GM12878 (cell line): ENCODE data around the gene H2AZ1. TPM values are rescaled to one million over a fixed set of nuclear protein-coding genes. Genes with fewer than 3 reads are reported as not detected.

ENCODE experiments used
- ATAC-seq: fragments of 200-7000 bp; cut with Tn5 transposase; 3 replicates; pipeline ENCODE4 v1.9.1; 2020; ENCODE audit warnings: mild to moderate bottlenecking, moderate library complexity
- BruUV-seq: library from RNA; stranded (reverse); fragments of 400-500 nt; replicated peaks from 2 replicates; lab custom pipeline; 2021; lab: Mats Ljungman, UMichigan
- CTCF ChIA-PET: fragments of 300-600 bp; sonication (Branson Sonifier 250); formaldehyde crosslinking; extraction: SDS; loops from one replicate; lab custom pipeline; 2021; ENCODE audit warnings: inconsistent platforms; lab: Yijun Ruan, JAX
- POLR2A ChIA-PET: fragments of 350-600 bp; formaldehyde crosslinking; extraction: SDS; loops from one replicate; lab custom pipeline; 2021; ENCODE audit warnings: inconsistent platforms; lab: Charles Lee
- RAD21 ChIA-PET: fragments of 300-600 bp; sonication (Branson Sonifier 250); formaldehyde crosslinking; loops from one replicate; lab custom pipeline; 2023; ENCODE audit warnings: antibody characterized with exemption; ENCODE audit not compliant: unreplicated experiment; lab: Charles Lee
- SMC1A ChIA-PET: fragments of 300-600 bp; sonication (Branson Sonifier 250); formaldehyde crosslinking; loops from one replicate; lab custom pipeline; 2023; ENCODE audit not compliant: unreplicated experiment, uncharacterized antibody; lab: Charles Lee
- DNase-seq: peaks from one replicate; pipeline ENCODE4 v3.0.0-alpha.2; 2011; ENCODE audit warnings: low read depth, low spot score
- FAIRE-seq: peaks from 3 replicates; lab custom pipeline; 2011; peaks lifted over from hg19 to GRCh38; lab: Jason Lieb, UNC
- H2AFZ ChIP-seq: 2 replicates; pipeline ENCODE4 v1.6.0; 2011; ENCODE audit warnings: low read depth, low read length, control low read depth; ENCODE audit not compliant: control insufficient read depth
- H3K27ac ChIP-seq: 2 replicates; pipeline ENCODE4 v1.5.1; 2011; ENCODE audit warnings: control low read depth; ENCODE audit not compliant: control insufficient read depth, insufficient read depth
- H3K27me3 ChIP-seq, 2 experiments: replicated peaks in 1 of 2; 2 replicates each; pipeline versions ENCODE4 v1.6.0 to v1.6.1; 2011; ENCODE audit warnings: low read length in 1 of 2; ENCODE audit not compliant: control insufficient read depth in 2 of 2, insufficient read depth in 2 of 2
- H3K36me3 ChIP-seq, 2 experiments: 2 replicates each; pipeline ENCODE4 v1.5.1; 2011; ENCODE audit warnings: low read length in 1 of 2; ENCODE audit not compliant: control insufficient read depth in 2 of 2, insufficient read depth in 2 of 2
- H3K4me1 ChIP-seq: 2 replicates; pipeline ENCODE4 v1.6.1; 2011; ENCODE audit warnings: mild to moderate bottlenecking, low read length, moderate library complexity, mixed read lengths; ENCODE audit not compliant: control insufficient read depth, insufficient read depth
- H3K4me2 ChIP-seq: 2 replicates; pipeline ENCODE4 v1.6.0; 2011; ENCODE audit warnings: control low read depth; ENCODE audit not compliant: control insufficient read depth, insufficient read depth
- H3K4me3 ChIP-seq: fragments of 200-600 bp; sonication (generic); 2 replicates; pipeline ENCODE4 v1.5.1; 2016
- H3K79me2 ChIP-seq: 2 replicates; pipeline ENCODE4 v1.6.0; 2011; ENCODE audit warnings: low read length; ENCODE audit not compliant: control insufficient read depth, insufficient read depth
- H3K9ac ChIP-seq: 2 replicates; pipeline ENCODE4 v1.8.0; 2011; ENCODE audit warnings: low read length, control low read depth, mixed read lengths; ENCODE audit not compliant: control insufficient read depth, insufficient read depth
- H3K9me3 ChIP-seq: replicated peaks from 3 replicates; pipeline ENCODE4 v1.5.1; 2011; ENCODE audit warnings: mild to moderate bottlenecking, low read length; ENCODE audit not compliant: control insufficient read depth, insufficient read depth
- H4K20me1 ChIP-seq: 2 replicates; pipeline ENCODE4 v1.6.0; 2011; ENCODE audit not compliant: control insufficient read depth, insufficient read depth
- CBX5 ChIP-seq: sonication (generic); IDR thresholded peaks from 2 replicates; pipeline ENCODE4 v1.6.1; 2016; ENCODE audit warnings: low read depth, moderate library complexity, mild to moderate bottlenecking, inconsistent platforms
- CEBPB ChIP-seq, 2 experiments: fragments of 150-350 bp in 1 of 2; IDR thresholded peaks; 2 replicates each; pipeline ENCODE4 v1.6.1; 2012 to 2014; ENCODE audit warnings: low read depth in 2 of 2, low read length in 2 of 2, borderline replicate concordance in 1 of 2, inconsistent platforms in 1 of 2
- IKZF1 ChIP-seq: fragments of 450-650 bp; conservative IDR thresholded peaks from 2 replicates; pipeline ENCODE4 v1.6.1; 2017; ENCODE audit warnings: antibody characterized with exemption, mild to moderate bottlenecking
- NBN ChIP-seq: fragments of 450-650 bp; IDR thresholded peaks from 2 replicates; pipeline ENCODE4 v1.6.1; 2016
- PBX3 ChIP-seq: IDR thresholded peaks from 2 replicates; pipeline ENCODE4 v1.6.1; 2011; ENCODE audit warnings: mild to moderate bottlenecking, low read depth, low read length, moderate library complexity; ENCODE audit not compliant: insufficient replicate concordance
- POLR2AphosphoS2 ChIP-seq: IDR thresholded peaks from 2 replicates; pipeline ENCODE4 v1.6.1; 2011; ENCODE audit warnings: low read depth, mild to moderate bottlenecking, low read length, improper control_type of control experiment, moderate library complexity
- SKIL ChIP-seq: fragments of 450-650 bp; IDR thresholded peaks from 2 replicates; pipeline ENCODE4 v1.6.1; 2017; ENCODE audit warnings: mild to moderate bottlenecking, low read depth, inconsistent platforms; ENCODE audit not compliant: poor library complexity, severe bottlenecking
- SMAD5 ChIP-seq: IDR thresholded peaks from 2 replicates; pipeline ENCODE4 v1.6.1; 2016; ENCODE audit warnings: antibody characterized with exemption, low read depth
- ZNF207 ChIP-seq: fragments of 450-650 bp; IDR thresholded peaks from 2 replicates; pipeline ENCODE4 v1.6.1; 2014; ENCODE audit warnings: antibody characterized with exemption, mild to moderate bottlenecking, borderline replicate concordance
- WGBS: methylation state at CpG from one replicate; pipeline ENCODE4 v1.1.6; 2016; ENCODE audit warnings: low lambda C conversion rate; ENCODE audit not compliant: insufficient replicate concordance, insufficient coverage; ENCODE audit errors: missing lambda C conversion rate; 5-methylcytosine and 5-hydroxymethylcytosine counted together
- in situ Hi-C: fragments of 300-500 bp; cut with MboI; formaldehyde crosslinking; loops from 9 replicates; pipeline ENCODE4 v1.14.3; 2018; ENCODE audit warnings: mixed read lengths
- intact Hi-C: fragments of 100-400 bp; cut with micrococcal nuclease; formaldehyde crosslinking; loops from one replicate; pipeline ENCODE4 v1.14.2; 2022; ENCODE audit not compliant: unreplicated experiment
- polyA plus RNA-seq, 11 experiments: library from polyadenylated mRNA; depleted of rRNA in 4 of 11; unstranded in 6 of 11; stranded (reverse) in 5 of 11; fragments of >200 nt; fragmentation: Nextera tagmentation in 4 of 11; fragmentation: Illumina TruSeq in 1 of 11; extraction: Ambion mirVana in 4 of 11; extraction: Trizol in 1 of 11; gene quantifications; 1 replicate in 1 of 11; 2 replicates in 10 of 11; pipeline versions ENCODE4 v1.2.1 to v1.2.3, GENCODE V29; 2011 to 2016; ENCODE audit warnings: inconsistent platforms in 2 of 11, missing spikeins in 2 of 11, low read depth in 1 of 11
- total RNA-seq, 4 experiments: library from RNA; depleted of rRNA in 3 of 4; stranded (reverse); fragments of >200 nt in 3 of 4; fragmentation: Illumina TruSeq in 1 of 4; extraction: Trizol in 1 of 4; gene quantifications; 2 replicates each; pipeline versions ENCODE4 v1.2.1 to v1.2.3, GENCODE V29; 2013 to 2021

The H2AZ1 gene
- total and polyA plus RNA-seq, 10 of the 15 experiments (the other 5 are each of a cell fraction or from before 2014, with no cell fraction given): 652 to 4,800 (median 898) TPM

DNA sequence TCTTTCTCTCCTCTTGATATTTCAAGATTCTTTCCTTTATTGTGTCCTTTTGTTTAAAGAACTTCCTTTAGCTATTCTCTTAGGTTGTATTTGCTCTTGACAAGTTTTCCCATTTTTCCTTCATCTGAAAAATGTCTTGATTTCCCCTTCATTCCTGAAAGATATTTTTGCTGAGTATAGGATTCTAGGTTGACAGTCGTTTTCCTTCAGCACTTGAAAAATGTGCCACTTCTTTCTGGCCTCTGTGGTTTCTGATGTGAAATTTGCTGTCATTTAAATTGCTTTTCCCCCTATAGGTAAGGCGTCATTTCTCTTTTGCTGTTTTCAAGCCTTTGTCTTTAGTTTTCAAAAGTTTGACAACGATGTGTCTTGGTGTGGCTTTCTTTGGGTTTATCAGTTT, 32.5 kb downstream of the H2AZ1 start:
- intact Hi-C loops: no loop called here
- ChIA-PET CTCF (interaction anchor here (0.9 kb wide), 1 partner anchor 106 kb away, joined by 3 read pairs; no protein-coding TSS in a partner anchor), POLR2A (no interaction called here), SMC1A (interaction anchor here (0.6 to 2.7 kb wide), 6 partner anchors 12 to 102 kb away, joined by 3 to 8 read pairs (median 3); partner anchors contain the start of gene LAMTOR3), RAD21 (no interaction called here)
- TSS peak; percentile 23 for BruUV-seq
- Histone ChIP-seq H3K27me3 (no peaks in the 10 kb centered on the region), H3K9ac (no peak overlapping the region), H3K4me1 (no peaks in the 10 kb centered on the region), H3K4me2 (no peak overlapping the region), H3K36me3 (peaks cover 4 to 8% of the 10 kb centered on the region in 2 experiments; a peak in 2 of 4 replicates), H3K4me3 (no peak overlapping the region), H4K20me1 (no peaks in the 10 kb centered on the region), H3K79me2 (no peaks in the 10 kb centered on the region; the same call in 1 of the 2 replicates), H3K27ac (no peak overlapping the region), H3K9me3 (peaks cover 2% of the 10 kb centered on the region; the same call in 2 of the 3 replicates), H2AFZ (no peak overlapping the region)
- in situ Hi-C loops: no loop called here
- TF ChIP-seq NBN (no peak), CBX5 (peak; percentile 65; the same call in 1 of the 2 replicates)
- 94% methylated on average over 3 of the region's 3 CpGs for WGBS
- no peak for FAIRE-seq
- no peak for DNase-seq
- no peak for ATAC-seq

DNA sequence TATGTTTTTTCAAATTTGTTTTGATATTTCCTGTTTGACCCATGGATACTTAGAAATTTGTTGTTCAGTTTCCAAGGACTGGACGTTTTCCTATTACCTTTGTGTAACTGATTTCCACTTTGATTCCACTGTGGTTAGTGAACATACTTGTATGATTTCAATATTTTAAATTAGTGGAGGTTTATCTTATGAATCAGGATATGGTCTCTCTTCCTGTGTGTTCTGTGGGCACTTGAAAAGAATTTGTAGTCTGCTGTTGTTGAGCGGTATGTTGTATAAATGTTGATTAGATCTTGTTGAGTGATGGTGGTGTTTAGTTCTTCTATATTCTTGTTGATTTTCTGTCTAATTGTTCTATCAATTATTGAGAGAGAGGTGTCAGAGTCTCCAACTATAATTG, 34.6 kb downstream of the H2AZ1 start:
- WGBS: 71% methylated on average over 2 of the region's 2 CpGs
- ChIA-PET POLR2A (no interaction called here), CTCF (no interaction called here)

More for the DNA sequence above, 34.6 kb downstream of the H2AZ1 start:
- RAD21 ChIA-PET: no interaction called here
- Histone ChIP-seq H3K36me3 (peaks cover 2 to 5% of the 10 kb centered on the region in 2 experiments; a peak in 2 of 4 replicates), H4K20me1 (no peaks in the 10 kb centered on the region), H3K4me3 (no peak overlapping the region), H3K27ac (no peak overlapping the region), H3K9me3 (peaks cover 2% of the 10 kb centered on the region; the same call in 2 of the 3 replicates), H2AFZ (no peak overlapping the region), H3K4me2 (no peak overlapping the region), H3K4me1 (no peaks in the 10 kb centered on the region), H3K9ac (no peak overlapping the region), H3K27me3 (no peaks in the 10 kb centered on the region), H3K79me2 (no peaks in the 10 kb centered on the region)
- in situ Hi-C loops (no loop called here), intact Hi-C loops (no loop called here)
- DNase-seq (no peak), ATAC-seq (no peak), FAIRE-seq (no peak)
- no peak for TF ChIP-seq CBX5
- TF ChIP-seq ZNF207: no peak
- no peak for TF ChIP-seq IKZF1
- no peak for TF ChIP-seq SKIL
- no peak for TF ChIP-seq CEBPB (IDR thresholded peaks at IDR 0.05; ENCODE audit: borderline replicate concordance in 1 of 2, low read depth in 2 of 2, low read length in 2 of 2)
- no peak for TF ChIP-seq PBX3
- no peak for TF ChIP-seq POLR2AphosphoS2
- TF ChIP-seq SMAD5: no peak
- BruUV-seq: no TSS peak
- SMC1A ChIA-PET: interaction anchor here (2.7 kb wide), 1 partner anchor 24 kb away, joined by 8 read pairs; no protein-coding TSS in a partner anchor
